Tibial artery (tissue), 4 donors: ENCODE data around the gene GAS7.

Source experiments
- DNase-seq, 2 donors: peaks; one replicate each; pipeline ENCODE4 v3.0.0-alpha.2; 2019
- H3K27ac ChIP-seq, 2 donors: fragments of 200-600 bp; sonication (generic) in 1 of 2; 1 replicate in 1 of 2; 2 replicates in 1 of 2; pipeline ENCODE4 v1.5.1; 2018 to 2019; ENCODE audit warnings: mild to moderate bottlenecking in 1 of 2
- H3K27me3 ChIP-seq, 2 donors: fragments of 200-600 bp; sonication (generic) in 1 of 2; one replicate each; pipeline versions ENCODE4 v1.5.1 to v1.6.0; 2016 to 2019
- H3K36me3 ChIP-seq, 3 donors: fragments of 200-600 bp; sonication (generic) in 2 of 3; one replicate each; pipeline ENCODE4 v1.5.1; 2016 to 2019; ENCODE audit warnings: mild to moderate bottlenecking in 2 of 3
- H3K4me1 ChIP-seq, 4 donors: fragments of 200-600 bp; sonication (generic) in 2 of 4; 1 replicate in 3 of 4; 2 replicates in 1 of 4; pipeline ENCODE4 v1.5.1; 2016 to 2019
- H3K4me3 ChIP-seq, 2 donors: fragments of 200-600 bp; sonication (generic) in 1 of 2; 1 replicate in 1 of 2; 2 replicates in 1 of 2; pipeline ENCODE4 v1.5.1; 2018 to 2019; ENCODE audit warnings: mild to moderate bottlenecking in 2 of 2
- H3K9me3 ChIP-seq, 3 donors: fragments of 200-600 bp; sonication (generic) in 1 of 3; one replicate each; pipeline ENCODE4 v1.5.1; 2016 to 2019
- CTCF ChIP-seq, 2 experiments: fragments of 200-600 bp in 1 of 2; fragments of 450-650 bp in 1 of 2; IDR thresholded peaks; one replicate each; pipeline ENCODE4 v1.5.1; 2017 to 2019; ENCODE audit warnings: antibody characterized with exemption in 2 of 2, mild to moderate bottlenecking in 1 of 2, moderate library complexity in 1 of 2
- intact Hi-C: fragments of 100-400 bp; cut with DNase I; formaldehyde crosslinking; loops from one replicate; pipeline ENCODE4 v1.15.0; 2023; ENCODE audit warnings: low total_unique reads

GAS7 gene

GRCh38 chr17:10120109-10120485 lies 78.3 kb downstream of the GAS7 start:
- intact Hi-C loops, result no loop called here
- H3K27ac ChIP-seq, result no peak overlapping the region
- peak in 1 of 2 donors; percentile 64 for DNase-seq
- H3K36me3 ChIP-seq, result no peaks in the 10 kb centered on the region
- H3K4me1 ChIP-seq, result peaks cover 0 to 23% (median 14%) of the 10 kb centered on the region in 4 donors
- no peaks in the 10 kb centered on the region for H3K9me3 ChIP-seq
- peaks cover 0 to 7% of the 10 kb centered on the region in 2 donors for H3K27me3 ChIP-seq
- H3K4me3 ChIP-seq, result no peak overlapping the region
- no peak for TF ChIP-seq CTCF (IDR thresholded peaks at IDR 0.05)

GRCh38 chr17:10119203-10120108 lies 79.0 kb downstream of the GAS7 start:
- Histone ChIP-seq H3K27ac (no peak overlapping the region), H3K36me3 (no peaks in the 10 kb centered on the region), H3K9me3 (no peaks in the 10 kb centered on the region), H3K4me3 (no peak overlapping the region), H3K4me1 (peaks cover 0 to 28% (median 19%) of the 10 kb centered on the region in 4 donors), H3K27me3 (peaks cover 0 to 7% of the 10 kb centered on the region in 2 donors)
- intact Hi-C loops, result no loop called here
- TF ChIP-seq CTCF (IDR thresholded peaks at IDR 0.05), result no peak
- DNase-seq, result peak; percentile 61 to 70

GRCh38 chr17:10118788-10119130 lies 79.6 kb downstream of the GAS7 start:
- no peak for TF ChIP-seq CTCF (IDR thresholded peaks at IDR 0.05)
- intact Hi-C loops, result no loop called here

GRCh38 chr17:10117581-10118001 lies 80.8 kb downstream of the GAS7 start:
- no peaks in the 10 kb centered on the region for H3K36me3 ChIP-seq
- peak in 1 of 2 donors; percentile 69 for DNase-seq
- H3K4me3 ChIP-seq, result no peak overlapping the region
- H3K4me1 ChIP-seq, result peaks cover 0 to 28% (median 21%) of the 10 kb centered on the region in 4 donors
- H3K27me3 ChIP-seq, result no peaks in the 10 kb centered on the region
- H3K27ac ChIP-seq, result no peak overlapping the region
- intact Hi-C loops, result no loop called here
- no peak for TF ChIP-seq CTCF (IDR thresholded peaks at IDR 0.05)
- no peaks in the 10 kb centered on the region for H3K9me3 ChIP-seq

More at GRCh38 chr17:10118788-10119130, 79.6 kb downstream of the GAS7 start:
- peaks cover 0 to 34% (median 22%) of the 10 kb centered on the region in 4 donors for H3K4me1 ChIP-seq
- peaks cover 0 to 6% of the 10 kb centered on the region in 2 donors for H3K27me3 ChIP-seq
- no peaks in the 10 kb centered on the region for H3K36me3 ChIP-seq
- no peaks in the 10 kb centered on the region for H3K9me3 ChIP-seq
- H3K4me3 ChIP-seq, result no peak overlapping the region
- H3K27ac ChIP-seq, result no peak overlapping the region
- peak in 1 of 2 donors; percentile 38 for DNase-seq

GRCh38 chr17:10116753-10117420 lies 81.5 kb downstream of the GAS7 start:
- H3K27me3 ChIP-seq, result no peaks in the 10 kb centered on the region
- no peaks in the 10 kb centered on the region for H3K36me3 ChIP-seq
- no peak for DNase-seq
- intact Hi-C loops, result no loop called here
- no peak for TF ChIP-seq CTCF (IDR thresholded peaks at IDR 0.05)
- H3K27ac ChIP-seq, result no peak overlapping the region
- H3K4me1 ChIP-seq, result peaks cover 0 to 28% (median 21%) of the 10 kb centered on the region in 4 donors
- H3K4me3 ChIP-seq, result no peak overlapping the region
- H3K9me3 ChIP-seq, result no peaks in the 10 kb centered on the region
